Thymus (tissue), 11 donors: ENCODE data around the gene ATXN1L. TPM values are rescaled to one million over a fixed set of nuclear protein-coding genes. Genes with fewer than 3 reads are reported as not detected.
"Not testable (repeated sequence)": the region's sequence is repeated elsewhere in the genome, so short reads cannot be mapped to it uniquely, and the experiment has no call there.

Experiments
- DNase-seq, 9 donors: peaks; one replicate each; pipeline ENCODE4 v3.0.0-alpha.2; 2013; ENCODE audit warnings: low spot score in 9 of 9, low read depth in 6 of 9, missing footprints in 1 of 9
- H3K27ac ChIP-seq, 2 donors: one replicate each; pipeline ENCODE4 v1.5.1; 2013; ENCODE audit warnings: control low read depth in 1 of 2, low read depth in 1 of 2, low read length in 1 of 2, mild to moderate bottlenecking in 1 of 2, moderate library complexity in 1 of 2
- H3K27me3 ChIP-seq, 2 donors: one replicate each; pipeline ENCODE4 v1.5.1; 2013; ENCODE audit warnings: low read length in 1 of 2; ENCODE audit not compliant: control insufficient read depth in 2 of 2, insufficient read depth in 1 of 2
- H3K36me3 ChIP-seq, 2 donors: one replicate each; pipeline ENCODE4 v1.5.1; 2013; ENCODE audit warnings: low read length in 1 of 2, mild to moderate bottlenecking in 1 of 2, moderate library complexity in 1 of 2; ENCODE audit not compliant: control insufficient read depth in 2 of 2, insufficient read depth in 2 of 2
- H3K4me1 ChIP-seq, 2 donors: one replicate each; pipeline ENCODE4 v1.5.1; 2013; ENCODE audit warnings: low read length in 2 of 2; ENCODE audit not compliant: control insufficient read depth in 2 of 2, insufficient read depth in 2 of 2
- H3K4me3 ChIP-seq, 2 donors: one replicate each; pipeline ENCODE4 v1.5.1; 2013; ENCODE audit warnings: low read length in 2 of 2, control low read depth in 1 of 2, mild to moderate bottlenecking in 1 of 2
- H3K9me3 ChIP-seq, 2 donors: one replicate each; pipeline ENCODE4 v1.5.1; 2013; ENCODE audit warnings: low read length in 1 of 2, mild to moderate bottlenecking in 1 of 2; ENCODE audit not compliant: control insufficient read depth in 2 of 2, insufficient read depth in 1 of 2
- WGBS: extraction: QIAGEN DNeasy Blood & Tissue Kit; methylation state at CpG from one replicate; pipeline ENCODE4 v1.1.7; 2013; 5-methylcytosine and 5-hydroxymethylcytosine counted together
- polyA plus RNA-seq: library from polyadenylated mRNA; stranded (reverse); fragments of 200-250 nt; gene quantifications from one replicate; pipeline ENCODE4 v1.2.3, GENCODE V29; 2013
- total RNA-seq: library from RNA; stranded (reverse); fragments of 120-200 nt; gene quantifications from one replicate; pipeline ENCODE4 v1.2.4, GENCODE V29; 2013
- donor health status: healthy.

The ATXN1L gene
- total and polyA plus RNA-seq, 2 donors: 6.5 to 10.8 TPM

GRCh38 chr16:71859762-71860521 lies 14.2 kb downstream of the ATXN1L start:
- no peaks in the 10 kb centered on the region for H3K27me3 ChIP-seq
- no peaks in the 10 kb centered on the region for H3K9me3 ChIP-seq
- no peak overlapping the region for H3K27ac ChIP-seq
- H3K4me1 ChIP-seq: peaks cover 0 to 18% of the 10 kb centered on the region in 2 donors
- no peak overlapping the region for H3K4me3 ChIP-seq
- WGBS: 97% methylated on average over 32 of the region's 32 CpGs
- DNase-seq: no peak
- peaks cover 27 to 51% of the 10 kb centered on the region in 2 donors for H3K36me3 ChIP-seq

GRCh38 chr16:71863995-71864394 lies 18.2 kb downstream of the ATXN1L start:
- no peak for DNase-seq
- Histone ChIP-seq H3K27ac (no peak overlapping the region), H3K27me3 (no peaks in the 10 kb centered on the region), H3K4me1 (no peaks in the 10 kb centered on the region), H3K4me3 (no peak overlapping the region), H3K9me3 (no peaks in the 10 kb centered on the region), H3K36me3 (peaks cover 23 to 29% of the 10 kb centered on the region in 2 donors)
- WGBS: 97% methylated on average over 5 of the region's 5 CpGs

- Histone ChIP-seq H3K4me1 (no peaks in the 10 kb centered on the region), H3K4me3 (no peak overlapping the region), H3K36me3 (peaks cover 15 to 18% of the 10 kb centered on the region in 2 donors), H3K27me3 (no peaks in the 10 kb centered on the region), H3K27ac (no peak overlapping the region), H3K9me3 (no peaks in the 10 kb centered on the region)
- WGBS: 88% methylated on average over 7 of the region's 7 CpGs
- no peak for DNase-seq
Measured at GRCh38 chr16:71865173-71865863, 19.5 kb downstream of the ATXN1L start.

GRCh38 chr16:71867175-71867574 lies 21.4 kb downstream of the ATXN1L start:
- H3K4me1 ChIP-seq, DNase-seq, H3K27ac ChIP-seq, H3K4me3 ChIP-seq, H3K9me3 ChIP-seq, H3K27me3 ChIP-seq: not testable (repeated sequence)
- peaks cover 5 to 15% of the 10 kb centered on the region in 2 donors for H3K36me3 ChIP-seq
- 93% methylated on average over 6 of the region's 6 CpGs for WGBS

GRCh38 chr16:71867939-71868338 lies 22.2 kb downstream of the ATXN1L start:
- Histone ChIP-seq H3K27me3 (no peaks in the 10 kb centered on the region), H3K4me1 (peaks cover 0 to 6% of the 10 kb centered on the region in 2 donors), H3K9me3 (no peaks in the 10 kb centered on the region), H3K4me3 (no peak overlapping the region), H3K36me3 (peaks cover 5 to 12% of the 10 kb centered on the region in 2 donors), H3K27ac (no peak overlapping the region)
- no peak for DNase-seq
- 99% methylated on average over 3 of the region's 3 CpGs for WGBS

GRCh38 chr16:71869089-71869488 lies 23.3 kb downstream of the ATXN1L start:
- Histone ChIP-seq H3K27ac (no peak overlapping the region), H3K4me3 (no peak overlapping the region), H3K36me3 (peaks cover 4 to 5% of the 10 kb centered on the region in 2 donors), H3K4me1 (peaks cover 0 to 11% of the 10 kb centered on the region in 2 donors), H3K9me3 (no peaks in the 10 kb centered on the region), H3K27me3 (no peaks in the 10 kb centered on the region)
- WGBS: 100% methylated on average over 1 of the region's 1 CpG
- no peak for DNase-seq

GRCh38 chr16:71870818-71871217 lies 25.0 kb downstream of the ATXN1L start:
- Histone ChIP-seq H3K36me3 (no peaks in the 10 kb centered on the region), H3K4me3 (no peak overlapping the region), H3K9me3 (no peaks in the 10 kb centered on the region), H3K27me3 (no peaks in the 10 kb centered on the region), H3K27ac (no peak overlapping the region), H3K4me1 (peaks cover 0 to 11% of the 10 kb centered on the region in 2 donors)
- 98% methylated on average over 2 of the region's 2 CpGs for WGBS
- DNase-seq: no peak

GRCh38 chr16:71873199-71873598 lies 27.4 kb downstream of the ATXN1L start:
- no peak for DNase-seq
- H3K36me3 ChIP-seq: no peaks in the 10 kb centered on the region
- no peaks in the 10 kb centered on the region for H3K9me3 ChIP-seq
- no peak overlapping the region for H3K27ac ChIP-seq
- H3K4me3 ChIP-seq: no peak overlapping the region
- H3K4me1 ChIP-seq: peaks cover 0 to 11% of the 10 kb centered on the region in 2 donors
- WGBS: 93% methylated on average over 4 of the region's 4 CpGs
- H3K27me3 ChIP-seq: no peaks in the 10 kb centered on the region

- peaks cover 0 to 7% of the 10 kb centered on the region in 2 donors for H3K36me3 ChIP-seq
- H3K27me3 ChIP-seq: peaks cover 9 to 15% of the 10 kb centered on the region in 2 donors
- WGBS: 81% methylated on average over 4 of the region's 4 CpGs
- no peak for DNase-seq
- H3K9me3 ChIP-seq: no peaks in the 10 kb centered on the region
- H3K27ac ChIP-seq: no peak overlapping the region
- H3K4me3 ChIP-seq: no peak overlapping the region
- H3K4me1 ChIP-seq: peaks cover 14 to 28% of the 10 kb centered on the region in 2 donors
Measured at GRCh38 chr16:71878911-71879310, 33.1 kb downstream of the ATXN1L start.
